ENCODE results near the gene ENG.

DNA sequence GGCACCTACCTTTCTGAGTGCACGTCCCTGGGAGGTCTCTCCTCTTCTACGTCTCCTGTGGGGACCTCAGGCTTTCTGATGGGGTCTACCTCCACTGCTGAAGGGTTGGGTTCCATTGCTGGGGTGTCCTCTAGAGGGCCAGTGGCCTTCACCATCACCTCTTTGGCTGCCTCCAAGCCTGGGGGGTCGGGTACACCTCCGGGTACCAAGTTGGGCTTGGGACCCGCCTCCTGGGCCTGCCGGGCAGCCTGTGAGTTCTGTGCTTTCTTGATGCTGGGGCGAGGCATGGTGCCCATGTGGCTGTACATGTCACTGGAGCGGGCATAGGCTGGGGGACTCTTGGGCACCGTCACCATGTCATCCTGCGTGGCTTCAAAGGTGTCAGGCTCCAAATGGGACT is 80.5 kb downstream of the ENG start:
- TF ChIP-seq EZH2 (IDR thresholded peaks at IDR 0.05; ENCODE audit: borderline replicate concordance, low read depth, low read length, poor library complexity, severe bottlenecking) (no peak), CTCF (conservative IDR thresholded peaks at IDR 0.05; ENCODE audit: low read depth, low read length) (no peak)

All from A673 (cell line).